ENCODE measurements around the gene DPP7. TPM values are rescaled to one million over a fixed set of nuclear protein-coding genes. Genes with fewer than 3 reads are reported as not detected.
A peak's percentile ranks its signal among the peaks of the same experiment; 100 is the strongest.

DPP7 gene
- total and polyA plus RNA-seq, 11 donors: 96.6 to 260 (median 119) TPM

GRCh38 chr9:137147091-137147792, 32.7 kb upstream of the DPP7 start:
- H3K4me3 ChIP-seq: no peak overlapping the region
- peaks cover 9 to 61% (median 25%) of the 10 kb centered on the region in 9 donors for H3K27me3 ChIP-seq
- no peak overlapping the region for H3K27ac ChIP-seq
- DNase-seq (peak in 1 of 5 donors; percentile 28), ATAC-seq (no peak)
- TF ChIP-seq POLR2A (IDR thresholded peaks at IDR 0.05): no peak
- TF ChIP-seq, protein P1, sequence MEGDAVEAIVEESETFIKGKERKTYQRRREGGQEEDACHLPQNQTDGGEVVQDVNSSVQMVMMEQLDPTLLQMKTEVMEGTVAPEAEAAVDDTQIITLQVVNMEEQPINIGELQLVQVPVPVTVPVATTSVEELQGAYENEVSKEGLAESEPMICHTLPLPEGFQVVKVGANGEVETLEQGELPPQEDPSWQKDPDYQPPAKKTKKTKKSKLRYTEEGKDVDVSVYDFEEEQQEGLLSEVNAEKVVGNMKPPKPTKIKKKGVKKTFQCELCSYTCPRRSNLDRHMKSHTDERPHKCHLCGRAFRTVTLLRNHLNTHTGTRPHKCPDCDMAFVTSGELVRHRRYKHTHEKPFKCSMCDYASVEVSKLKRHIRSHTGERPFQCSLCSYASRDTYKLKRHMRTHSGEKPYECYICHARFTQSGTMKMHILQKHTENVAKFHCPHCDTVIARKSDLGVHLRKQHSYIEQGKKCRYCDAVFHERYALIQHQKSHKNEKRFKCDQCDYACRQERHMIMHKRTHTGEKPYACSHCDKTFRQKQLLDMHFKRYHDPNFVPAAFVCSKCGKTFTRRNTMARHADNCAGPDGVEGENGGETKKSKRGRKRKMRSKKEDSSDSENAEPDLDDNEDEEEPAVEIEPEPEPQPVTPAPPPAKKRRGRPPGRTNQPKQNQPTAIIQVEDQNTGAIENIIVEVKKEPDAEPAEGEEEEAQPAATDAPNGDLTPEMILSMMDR (IDR thresholded peaks at IDR 0.05): no peak
- H3K4me1 ChIP-seq: no peaks in the 10 kb centered on the region
- H3K36me3 ChIP-seq: no peaks in the 10 kb centered on the region
- intact Hi-C loops (cut with DNase I): loop anchor here in 1 of 10 donors (10.0 kb wide), 1 partner anchor 358 kb away; no protein-coding TSS in a partner anchor
- no peaks in the 10 kb centered on the region for H3K9me3 ChIP-seq
- 83 to 87% (median 86%) methylated on average over 26 of the region's 26 CpGs for WGBS, 4 donors

DNA sequence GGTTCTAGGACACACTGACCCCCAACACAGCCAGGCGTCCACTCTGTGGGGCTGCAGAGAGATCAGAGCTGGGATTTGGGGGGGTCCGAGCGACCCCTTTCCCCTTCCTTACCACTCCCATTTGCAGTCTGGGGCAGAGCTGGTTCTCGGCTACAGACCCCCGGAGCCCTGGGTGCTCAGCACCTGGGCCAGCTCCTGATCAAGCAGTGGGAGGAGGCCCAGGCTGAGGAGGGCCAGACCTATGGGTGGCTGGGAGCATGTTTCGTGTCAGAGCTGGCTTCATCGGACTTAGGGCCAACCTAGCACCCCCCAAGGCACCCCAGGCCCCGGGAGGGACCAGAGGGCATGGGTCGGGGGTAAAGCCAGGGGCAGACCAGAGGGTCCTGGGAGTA, 32.0 kb upstream of the DPP7 start:
- ATAC-seq (no peak), DNase-seq (peak in 1 of 5 donors; percentile 49)
- intact Hi-C loops (cut with DNase I): loop anchor here in 1 of 10 donors (10.0 kb wide), 1 partner anchor 358 kb away; no protein-coding TSS in a partner anchor
- Histone ChIP-seq H3K36me3 (no peaks in the 10 kb centered on the region), H3K27me3 (peaks cover 12 to 68% (median 32%) of the 10 kb centered on the region in 9 donors), H3K9me3 (no peaks in the 10 kb centered on the region), H3K27ac (no peak overlapping the region), H3K4me3 (no peak overlapping the region), H3K4me1 (no peaks in the 10 kb centered on the region)
- no peak for TF ChIP-seq POLR2A (IDR thresholded peaks at IDR 0.05)
- TF ChIP-seq, protein P1 (IDR thresholded peaks at IDR 0.05): no peak
- WGBS, 4 donors: 57 to 66% (median 61%) methylated on average over 7 to 9 of the region's 9 CpGs

- intact Hi-C loops (cut with DNase I): loop anchor here in 1 of 10 donors (10.0 kb wide), 1 partner anchor 359 kb away; no protein-coding TSS in a partner anchor
- 50 to 59% (median 52%) methylated on average over 25 to 49 of the region's 49 CpGs for WGBS, 4 donors
- Histone ChIP-seq H3K9me3 (no peaks in the 10 kb centered on the region), H3K27me3 (peaks cover 12 to 74% (median 38%) of the 10 kb centered on the region in 9 donors), H3K36me3 (no peaks in the 10 kb centered on the region), H3K4me1 (no peaks in the 10 kb centered on the region), H3K27ac (no peak overlapping the region), H3K4me3 (no peak overlapping the region)
- DNase-seq (peak in 1 of 5 donors; percentile 41), ATAC-seq (no peak)
- TF ChIP-seq POLR2A (IDR thresholded peaks at IDR 0.05): no peak
- TF ChIP-seq, protein P1 (IDR thresholded peaks at IDR 0.05): no peak
Measured at GRCh38 chr9:137145731-137146526, 31.4 kb upstream of the DPP7 start.

GRCh38 chr9:137143459-137143858, 28.9 kb upstream of the DPP7 start:
- DNase-seq (peak in 1 of 5 donors; percentile 10), ATAC-seq (no peak)
- Histone ChIP-seq H3K4me3 (no peak overlapping the region), H3K9me3 (no peaks in the 10 kb centered on the region), H3K4me1 (peaks cover 0 to 11% (median 1%) of the 10 kb centered on the region in 12 donors), H3K27me3 (peaks cover 12 to 87% (median 53%) of the 10 kb centered on the region in 9 donors), H3K36me3 (no peaks in the 10 kb centered on the region), H3K27ac (no peak overlapping the region)
- TF ChIP-seq, protein P1 (IDR thresholded peaks at IDR 0.05): no peak
- no peak for TF ChIP-seq POLR2A (IDR thresholded peaks at IDR 0.05)
- intact Hi-C loops (cut with DNase I): loop anchor here in 1 of 10 donors (10.0 kb wide), 1 partner anchor 361 kb away; no protein-coding TSS in a partner anchor
- 52 to 65% (median 53%) methylated on average over 4 of the region's 4 CpGs; no CpG with 5 or more reads in 1 of the 4 donors for WGBS, 4 donors
